ENCODE measurements around the gene LCNL1.
"Not testable (repeated sequence)": the region's sequence is repeated elsewhere in the genome, so short reads cannot be mapped to it uniquely, and the experiment has no call there.

Gene LCNL1

DNA sequence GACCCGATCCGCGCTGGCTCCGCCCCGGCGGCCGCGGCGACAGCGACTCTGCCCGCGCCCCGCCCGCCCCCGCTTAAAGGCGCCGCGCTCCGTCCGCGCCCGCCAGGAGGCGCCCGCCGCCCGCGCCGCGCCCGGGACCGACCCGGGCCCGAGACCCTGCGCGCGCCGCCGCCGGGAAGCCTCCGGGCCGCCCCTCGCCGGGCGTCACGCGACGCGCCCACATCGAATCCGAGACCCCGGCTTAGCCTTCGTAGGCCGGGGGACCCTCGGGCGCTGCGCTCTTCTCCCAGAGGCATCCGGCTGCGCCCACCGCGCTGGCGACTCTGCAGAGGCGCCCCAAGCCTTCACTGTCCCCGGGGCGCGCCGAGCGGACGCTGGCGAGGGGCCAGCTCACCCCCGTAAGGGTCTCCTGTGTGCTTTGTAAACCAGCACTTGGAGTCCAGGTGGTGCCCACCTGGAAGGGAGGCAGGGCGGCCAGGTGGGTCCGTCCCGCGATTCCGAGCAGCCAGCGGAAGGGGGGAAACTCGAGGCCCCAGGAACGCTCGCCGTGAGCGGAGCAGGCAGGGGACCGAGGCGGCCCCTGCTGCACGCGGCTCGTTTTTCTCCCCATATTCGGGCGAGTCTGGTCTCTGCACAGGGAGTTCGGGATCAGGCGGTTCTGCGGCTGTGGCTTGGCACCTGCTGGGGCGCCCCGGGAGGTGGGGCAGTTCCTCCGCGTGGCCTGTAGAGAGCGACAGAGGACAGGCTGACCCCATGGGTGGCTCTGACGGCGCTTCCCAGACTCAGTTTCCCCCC, 45.7 kb downstream of the LCNL1 start:
- FAIRE-seq = no peak

DNA sequence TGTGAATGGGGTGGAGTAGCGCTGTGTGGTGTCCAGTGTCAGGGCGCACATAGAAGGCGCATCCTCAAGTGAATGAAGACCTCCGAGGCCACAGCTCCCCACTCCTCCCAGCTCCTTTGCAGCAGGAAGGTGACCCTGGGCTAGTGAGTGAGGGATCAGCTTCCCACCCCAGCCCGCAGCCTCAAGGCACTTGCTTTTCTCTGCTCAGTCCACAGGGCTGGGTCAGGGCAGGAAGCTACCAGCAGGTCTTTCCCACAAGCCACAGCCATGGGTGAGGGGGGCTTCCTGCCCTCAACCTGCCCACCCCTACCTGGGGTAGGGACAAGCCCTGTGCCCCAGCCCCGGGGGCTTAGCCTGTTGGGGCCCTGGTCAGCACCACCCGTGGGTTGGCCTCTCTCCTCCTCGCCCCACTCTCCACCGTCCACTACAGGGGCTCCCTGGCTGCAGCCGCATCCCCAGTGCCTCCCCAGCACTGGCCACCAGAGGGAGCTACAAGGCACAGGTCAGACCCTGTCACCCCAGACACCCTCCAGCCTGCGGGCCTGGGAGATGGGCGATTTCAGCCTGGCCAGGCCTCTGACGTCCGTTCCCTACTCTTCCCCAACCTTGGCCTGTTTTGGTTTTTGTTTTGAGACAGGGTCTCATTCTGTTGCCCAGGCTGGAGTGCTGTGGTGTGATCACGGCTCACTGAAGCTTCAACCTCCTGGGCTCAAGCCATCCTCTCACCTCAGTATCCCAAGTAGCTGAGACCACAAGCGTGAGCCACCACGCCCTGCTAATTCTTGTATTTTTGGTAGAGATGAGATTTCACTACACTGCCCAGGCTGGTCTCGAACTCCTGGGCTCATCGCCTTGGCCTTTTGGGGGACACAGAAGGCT, 46.5 kb downstream of the LCNL1 start:
- FAIRE-seq = no peak

GRCh38 chr9:137030006-137030405, 47.2 kb downstream of the LCNL1 start:
- FAIRE-seq = no peak

DNA sequence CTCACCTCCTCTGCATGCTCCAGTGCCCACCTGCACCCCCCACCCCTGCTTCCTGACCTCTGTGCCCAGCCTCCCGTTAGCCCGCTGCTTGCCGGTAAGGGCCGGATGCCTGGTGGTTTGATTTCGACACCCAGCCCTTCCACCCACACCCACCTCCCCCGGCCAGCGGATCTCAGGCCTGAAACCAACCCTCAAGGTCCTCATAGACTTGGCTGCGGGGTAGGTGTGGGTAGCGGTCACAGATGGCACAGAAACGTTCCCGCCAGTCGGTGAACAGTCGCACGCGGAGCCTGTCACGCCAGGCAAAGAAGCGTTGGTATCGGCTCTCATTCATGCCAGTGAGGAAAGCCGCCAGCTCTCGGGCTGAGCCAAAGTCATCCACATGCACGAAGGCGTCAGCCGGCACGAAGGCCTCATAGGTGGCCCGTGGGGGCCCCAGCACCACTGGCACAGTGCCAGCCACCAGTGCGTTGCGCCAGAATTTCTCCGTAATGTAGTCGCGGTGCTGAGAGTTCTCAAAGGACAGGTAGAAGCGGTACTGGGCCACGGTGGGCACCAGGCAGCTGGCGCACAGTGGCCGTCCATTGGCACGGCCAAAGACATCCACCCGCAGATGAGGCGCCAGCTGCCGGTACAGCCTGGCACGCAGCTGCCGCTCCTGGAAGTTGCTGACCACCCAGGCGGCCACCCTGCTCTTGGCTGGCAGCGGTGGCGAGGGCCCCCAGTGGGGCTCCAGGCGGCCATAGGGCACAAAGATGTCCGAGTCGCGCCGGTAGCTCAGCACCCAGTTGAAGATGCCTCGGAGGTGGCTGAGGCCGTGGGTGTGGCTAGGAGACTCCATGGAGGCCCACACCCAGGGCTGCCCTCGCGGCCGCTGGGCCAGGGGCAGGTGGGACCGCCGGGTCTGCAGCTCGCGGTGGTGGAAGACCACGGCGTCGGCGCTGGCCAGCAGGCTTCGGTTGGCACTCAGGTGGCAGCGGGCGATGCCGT, 48.0 kb downstream of the LCNL1 start:
- FAIRE-seq = no peak

GRCh38 chr9:137031904-137032640, 49.3 kb downstream of the LCNL1 start, which contains the start of gene FUT7:
FUT7 (minus strand) TSS chr9:137032088; CDS start chr9:137031991, 97 bp downstream.
- no peak for FAIRE-seq

DNA sequence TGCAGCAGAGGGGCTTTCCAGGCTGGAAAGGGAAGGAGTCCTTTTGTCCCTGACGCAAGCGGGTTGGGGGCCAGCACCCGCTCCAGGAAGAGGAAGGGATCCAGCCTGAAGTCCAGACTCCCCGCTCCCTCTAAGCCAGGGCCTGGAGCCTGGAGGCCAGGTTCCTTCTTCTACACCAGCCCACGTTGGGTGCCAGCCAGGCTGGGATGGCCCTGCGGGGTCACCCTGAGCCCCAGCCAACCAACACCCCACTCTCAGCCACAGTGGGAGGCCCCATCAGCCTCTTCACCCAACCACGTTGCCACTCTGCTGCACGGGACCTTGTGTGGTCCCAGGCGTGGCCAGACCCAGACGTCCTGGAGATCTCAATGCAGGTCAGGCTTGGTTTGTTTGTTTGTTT, 50.1 kb downstream of the LCNL1 start:
- FAIRE-seq = no peak

DNA sequence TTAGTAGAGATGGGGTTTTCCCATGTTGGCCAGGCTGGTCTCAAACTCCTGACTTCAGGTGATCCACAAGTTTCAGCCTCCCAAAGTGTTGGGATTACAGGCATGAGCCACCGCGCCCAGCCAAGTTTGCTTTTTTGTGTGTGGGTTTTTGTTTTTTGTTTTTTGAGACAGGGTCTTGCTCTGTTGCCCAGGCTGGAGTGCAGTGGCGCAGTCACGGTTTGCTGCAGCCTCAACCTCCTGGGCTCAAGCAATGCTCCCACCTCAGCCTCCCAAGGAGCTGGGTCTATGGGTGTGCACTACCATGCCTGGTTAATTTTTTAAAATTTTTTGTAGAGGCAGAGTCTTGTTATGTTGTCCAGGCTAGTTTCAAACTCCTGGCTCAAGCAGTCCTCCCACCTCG, 50.7 kb downstream of the LCNL1 start:
- not testable (repeated sequence) for FAIRE-seq

- FAIRE-seq = no peak
Observed at GRCh38 chr9:137034039-137034708, 51.4 kb downstream of the LCNL1 start.

DNA sequence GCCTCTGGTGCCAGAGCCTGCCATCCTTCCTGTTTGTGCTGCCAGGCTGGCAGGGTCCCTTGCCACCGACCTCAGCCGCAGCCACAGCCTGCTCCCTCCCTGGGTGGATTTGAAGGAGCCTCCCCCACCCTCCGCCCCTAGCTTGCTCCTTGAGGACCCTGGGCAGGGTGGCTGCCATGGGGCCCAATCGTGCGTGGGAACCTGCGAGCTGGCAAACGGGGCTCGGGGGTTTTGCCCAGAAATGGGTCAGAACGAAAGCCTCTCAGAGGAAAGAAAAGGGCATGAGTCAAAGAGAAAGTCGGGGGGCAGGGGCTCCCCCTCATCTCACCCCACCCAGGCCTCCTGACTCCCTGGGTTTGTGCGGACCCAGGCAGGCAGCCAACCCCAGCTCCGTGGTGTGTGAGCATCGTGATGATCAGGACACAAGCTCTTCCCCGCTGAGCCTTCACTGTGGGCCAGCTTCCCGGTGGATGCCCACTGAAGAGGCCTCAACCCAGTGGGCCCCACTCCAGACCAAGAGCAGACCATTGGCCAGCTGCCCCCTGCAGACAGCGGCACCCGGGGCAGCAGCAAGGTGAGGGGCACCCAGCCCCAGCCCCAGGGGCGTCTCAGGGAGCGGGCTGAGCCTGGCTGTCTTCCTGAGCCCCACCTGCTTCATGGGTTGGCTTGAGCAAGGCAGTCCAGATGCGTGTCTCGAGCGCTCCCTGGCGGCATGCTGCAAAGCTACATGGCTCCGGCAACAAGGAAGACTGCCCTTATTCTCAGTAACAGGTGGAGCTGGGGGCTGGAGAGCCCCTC, 52.1 kb downstream of the LCNL1 start:
- no peak for FAIRE-seq
